ENCODE measurements around the gene NIPAL4. TPM values are rescaled to one million over a fixed set of nuclear protein-coding genes. Genes with fewer than 3 reads are reported as not detected.

The NIPAL4 gene
- total RNA-seq, 1 experiment from 2014 or later, result 0.24 TPM

DNA sequence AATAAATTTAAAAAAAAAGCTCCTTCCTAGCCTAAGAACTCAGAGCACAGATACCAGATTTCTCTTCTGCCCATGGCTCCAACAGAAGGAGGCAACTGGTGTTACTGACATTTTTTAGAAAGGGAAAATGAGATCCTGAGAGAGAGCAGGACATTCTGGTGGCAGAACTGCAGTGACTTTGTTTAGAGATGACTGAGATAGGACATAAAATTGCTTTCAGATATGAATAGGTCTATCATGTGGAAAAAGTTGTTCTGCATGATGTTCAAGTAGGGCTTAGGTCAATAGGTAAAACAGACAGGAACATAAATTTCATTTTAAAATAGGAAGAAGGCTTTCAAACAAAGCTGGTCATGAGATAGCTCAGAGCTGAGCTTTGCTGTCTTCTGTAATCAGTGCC lies 49.6 kb downstream of the NIPAL4 start:
- no peak overlapping the region for H2AFZ ChIP-seq
- H3F3A ChIP-seq (ENCODE audit: insufficient read depth, low read depth), result peaks cover 30% of the 10 kb centered on the region
- no peak overlapping the region for H3K4me3 ChIP-seq
- 0 out of 2 replicates have a peak, but pooled peaks cover 6% of the 10 kb centered on the region for H3K36me3 ChIP-seq (ENCODE audit: low read depth)
- TF ChIP-seq, protein P1, sequence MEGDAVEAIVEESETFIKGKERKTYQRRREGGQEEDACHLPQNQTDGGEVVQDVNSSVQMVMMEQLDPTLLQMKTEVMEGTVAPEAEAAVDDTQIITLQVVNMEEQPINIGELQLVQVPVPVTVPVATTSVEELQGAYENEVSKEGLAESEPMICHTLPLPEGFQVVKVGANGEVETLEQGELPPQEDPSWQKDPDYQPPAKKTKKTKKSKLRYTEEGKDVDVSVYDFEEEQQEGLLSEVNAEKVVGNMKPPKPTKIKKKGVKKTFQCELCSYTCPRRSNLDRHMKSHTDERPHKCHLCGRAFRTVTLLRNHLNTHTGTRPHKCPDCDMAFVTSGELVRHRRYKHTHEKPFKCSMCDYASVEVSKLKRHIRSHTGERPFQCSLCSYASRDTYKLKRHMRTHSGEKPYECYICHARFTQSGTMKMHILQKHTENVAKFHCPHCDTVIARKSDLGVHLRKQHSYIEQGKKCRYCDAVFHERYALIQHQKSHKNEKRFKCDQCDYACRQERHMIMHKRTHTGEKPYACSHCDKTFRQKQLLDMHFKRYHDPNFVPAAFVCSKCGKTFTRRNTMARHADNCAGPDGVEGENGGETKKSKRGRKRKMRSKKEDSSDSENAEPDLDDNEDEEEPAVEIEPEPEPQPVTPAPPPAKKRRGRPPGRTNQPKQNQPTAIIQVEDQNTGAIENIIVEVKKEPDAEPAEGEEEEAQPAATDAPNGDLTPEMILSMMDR (conservative IDR thresholded peaks at IDR 0.05), result no peak
- no peak for DNase-seq
- no peaks in the 10 kb centered on the region for H3K9me3 ChIP-seq (ENCODE audit: insufficient read depth, low read depth)
- intact Hi-C loops (cut with micrococcal nuclease; ENCODE audit: unreplicated experiment), result no loop called here
- no TSS peak for BruUV-seq (replicated peaks)
- ChIA-PET CTCF (interaction anchor here (0.7 kb wide), 1 partner anchor 119 kb away, joined by 3 read pairs; no protein-coding TSS in a partner anchor), POLR2A (ENCODE audit: unreplicated experiment) (no interaction called here)
- no peaks in the 10 kb centered on the region for H3K27me3 ChIP-seq (ENCODE audit: insufficient read depth, low read depth)
- H4K20me1 ChIP-seq (ENCODE audit: insufficient read depth), result no peaks in the 10 kb centered on the region
- no peaks in the 10 kb centered on the region for H3K79me2 ChIP-seq (ENCODE audit: low read depth)
- no peaks in the 10 kb centered on the region for H3K9me2 ChIP-seq (ENCODE audit: insufficient read depth)
- no peak overlapping the region for H3K4me2 ChIP-seq
- no peak overlapping the region for H3K27ac ChIP-seq
- peaks cover 40% of the 10 kb centered on the region for H3K4me1 ChIP-seq (replicated peaks; ENCODE audit: insufficient read depth)

GRCh38 chr5:157510682-157511081 lies 50.7 kb downstream of the NIPAL4 start:
- POLR2A ChIA-PET (ENCODE audit: unreplicated experiment), result interaction anchor here (0.6 kb wide), 1 partner anchor 97 kb away, joined by 5 read pairs; no protein-coding TSS in a partner anchor
- Histone ChIP-seq H3K4me1 (replicated peaks; ENCODE audit: insufficient read depth) (peaks cover 40% of the 10 kb centered on the region), H4K20me1 (ENCODE audit: insufficient read depth) (no peaks in the 10 kb centered on the region), H3F3A (ENCODE audit: insufficient read depth, low read depth) (peaks cover 30% of the 10 kb centered on the region), H3K9me2 (ENCODE audit: insufficient read depth) (no peaks in the 10 kb centered on the region), H2AFZ (no peak overlapping the region), H3K9me3 (ENCODE audit: insufficient read depth, low read depth) (no peaks in the 10 kb centered on the region), H3K36me3 (ENCODE audit: low read depth) (0 out of 2 replicates have a peak, but pooled peaks cover 6% of the 10 kb centered on the region), H3K27me3 (ENCODE audit: insufficient read depth, low read depth) (no peaks in the 10 kb centered on the region), H3K4me2 (peak overlapping the region; percentile 71; the same call in 1 of the 2 replicates), H3K79me2 (ENCODE audit: low read depth) (no peaks in the 10 kb centered on the region), H3K4me3 (no peak overlapping the region), H3K27ac (peak overlapping the region; percentile 96)
- no peak for DNase-seq
- CTCF ChIA-PET, result interaction anchor here (0.9 kb wide), 1 partner anchor 207 kb away, joined by 3 read pairs; no protein-coding TSS in a partner anchor
- BruUV-seq (replicated peaks), result no TSS peak
- TF ChIP-seq EZH2 (IDR thresholded peaks at IDR 0.05; ENCODE audit: low read depth), result no peak
- TF ChIP-seq, protein P1 (conservative IDR thresholded peaks at IDR 0.05), result no peak
- intact Hi-C loops (cut with micrococcal nuclease; ENCODE audit: unreplicated experiment), result loop anchor here (1.0 to 10.0 kb wide), 4 partner anchors 48 to 154 kb away; no protein-coding TSS in a partner anchor

DNA sequence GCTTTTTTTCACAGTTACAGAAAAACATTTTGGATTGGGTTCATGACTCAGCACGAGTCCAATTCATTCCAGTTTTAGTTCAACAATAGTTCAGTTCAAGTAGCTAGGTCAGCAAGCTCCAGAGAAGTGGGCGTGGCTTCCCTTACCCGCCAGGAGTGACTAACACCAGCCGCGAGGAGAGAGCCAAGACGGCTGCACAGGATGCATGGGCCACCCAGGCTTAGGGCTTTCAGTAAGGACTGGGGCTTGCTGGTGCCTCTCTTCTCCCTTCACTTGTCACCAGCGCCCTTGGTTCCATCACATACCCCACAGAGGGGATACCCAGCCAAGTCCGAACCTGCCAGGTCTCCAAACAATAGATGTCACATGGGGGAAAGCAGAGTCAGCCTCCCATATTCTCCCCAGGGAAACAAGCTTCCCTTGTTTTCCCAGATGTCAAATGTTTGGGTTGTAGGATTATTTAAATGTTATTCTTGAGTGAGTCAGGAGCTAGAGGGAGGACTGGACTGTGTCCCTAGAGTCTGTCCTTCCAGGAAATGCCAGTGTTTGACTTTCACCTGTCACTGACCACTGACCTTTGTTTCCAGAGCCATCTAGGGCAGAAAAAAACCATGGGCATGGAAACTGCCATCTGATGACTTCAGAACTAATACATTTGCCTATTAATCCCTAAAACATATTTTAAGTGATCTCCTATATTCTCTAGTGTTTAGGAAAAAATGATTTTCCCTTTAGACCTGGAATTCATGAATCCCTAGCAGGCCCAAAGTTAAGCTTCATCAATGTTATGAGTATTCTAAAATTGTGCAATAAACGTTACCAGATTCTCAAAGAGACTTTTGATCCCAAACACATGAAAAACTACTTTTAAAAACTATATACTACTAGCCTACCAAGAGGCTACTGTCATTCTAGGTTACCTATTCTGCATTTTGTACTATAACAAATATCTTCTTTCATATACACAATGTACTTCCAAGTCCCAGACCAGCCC lies 51.9 kb downstream of the NIPAL4 start:
- Histone ChIP-seq H3K4me3 (no peak overlapping the region), H3K9me3 (ENCODE audit: insufficient read depth, low read depth) (no peaks in the 10 kb centered on the region), H3F3A (ENCODE audit: insufficient read depth, low read depth) (peaks cover 30% of the 10 kb centered on the region), H3K79me2 (ENCODE audit: low read depth) (no peaks in the 10 kb centered on the region), H2AFZ (no peak overlapping the region), H3K36me3 (ENCODE audit: low read depth) (0 out of 2 replicates have a peak, but pooled peaks cover 6% of the 10 kb centered on the region), H3K4me2 (peak overlapping the region; percentile 71), H4K20me1 (ENCODE audit: insufficient read depth) (no peaks in the 10 kb centered on the region), H3K9me2 (ENCODE audit: insufficient read depth) (no peaks in the 10 kb centered on the region), H3K27ac (peak overlapping the region; percentile 96), H3K4me1 (replicated peaks; ENCODE audit: insufficient read depth) (peaks cover 40% of the 10 kb centered on the region), H3K27me3 (ENCODE audit: insufficient read depth, low read depth) (no peaks in the 10 kb centered on the region)
- peak; percentile 85 to 87 for DNase-seq
- TF ChIP-seq EZH2 (IDR thresholded peaks at IDR 0.05; ENCODE audit: low read depth), result no peak
- TF ChIP-seq, protein P1 (conservative IDR thresholded peaks at IDR 0.05), result no peak
- intact Hi-C loops (cut with micrococcal nuclease; ENCODE audit: unreplicated experiment), result loop anchor here (1.0 to 10.0 kb wide), 5 partner anchors 47 to 153 kb away; no protein-coding TSS in a partner anchor
- BruUV-seq (replicated peaks), result no TSS peak
- ChIA-PET CTCF (interaction anchor here (0.9 kb wide), 1 partner anchor 206 kb away, joined by 3 read pairs; no protein-coding TSS in a partner anchor), POLR2A (ENCODE audit: unreplicated experiment) (interaction anchor here (0.6 to 0.7 kb wide), 2 partner anchors 12 to 220 kb away, joined by 4 to 5 read pairs; partner anchors contain the start of gene THG1L)

All from PC-9 (cell line).